Upper lobe of right lung (tissue), 1 donor: ENCODE results near the gene KCTD14. TPM values are rescaled to one million over a fixed set of nuclear protein-coding genes. Genes with fewer than 3 reads are reported as not detected.

Source experiments
- ATAC-seq: fragments of 200-7000 bp; cut with Tn5 transposase; one replicate; pipeline ENCODE4 v1.9.1; 2020; ENCODE audit warnings: mild to moderate bottlenecking, moderate library complexity
- DNase-seq: peaks from one replicate; pipeline ENCODE4 v3.0.0-alpha.2; 2020
- H3K27ac ChIP-seq: fragments of 200-600 bp; one replicate; pipeline ENCODE4 v1.8.0; 2022
- H3K27me3 ChIP-seq: fragments of 200-600 bp; one replicate; pipeline ENCODE4 v1.8.0; 2022; ENCODE audit warnings: mild to moderate bottlenecking
- H3K36me3 ChIP-seq: fragments of 200-600 bp; one replicate; pipeline ENCODE4 v1.8.0; 2022
- H3K4me1 ChIP-seq: fragments of 200-600 bp; one replicate; pipeline ENCODE4 v1.8.0; 2022
- H3K4me3 ChIP-seq: fragments of 200-600 bp; one replicate; pipeline ENCODE4 v1.8.0; 2022; ENCODE audit warnings: mild to moderate bottlenecking
- H3K9me3 ChIP-seq: fragments of 200-600 bp; one replicate; pipeline ENCODE4 v1.8.0; 2022
- CTCF ChIP-seq: fragments of 200-600 bp; IDR thresholded peaks from one replicate; pipeline ENCODE4 v1.8.0; 2022; ENCODE audit warnings: antibody characterized with exemption
- intact Hi-C: fragments of 100-400 bp; cut with DNase I; formaldehyde crosslinking; loops from one replicate; pipeline ENCODE4 v1.11.0; 2022
- total RNA-seq: library from RNA; stranded (reverse); fragmentation: NEBNext Ultra II Directional; extraction: Animal tissue kit (Norgen Biotek cat#: 25700); gene quantifications from one replicate; pipeline ENCODE4 v1.2.1, GENCODE V29; 2021
- donor health status: DM: no; HTN: yes; CAD: no; lungs with severe emphysema.

The KCTD14 gene
- total RNA-seq, 1 donor from 2014 or later, result 13.6 TPM

DNA sequence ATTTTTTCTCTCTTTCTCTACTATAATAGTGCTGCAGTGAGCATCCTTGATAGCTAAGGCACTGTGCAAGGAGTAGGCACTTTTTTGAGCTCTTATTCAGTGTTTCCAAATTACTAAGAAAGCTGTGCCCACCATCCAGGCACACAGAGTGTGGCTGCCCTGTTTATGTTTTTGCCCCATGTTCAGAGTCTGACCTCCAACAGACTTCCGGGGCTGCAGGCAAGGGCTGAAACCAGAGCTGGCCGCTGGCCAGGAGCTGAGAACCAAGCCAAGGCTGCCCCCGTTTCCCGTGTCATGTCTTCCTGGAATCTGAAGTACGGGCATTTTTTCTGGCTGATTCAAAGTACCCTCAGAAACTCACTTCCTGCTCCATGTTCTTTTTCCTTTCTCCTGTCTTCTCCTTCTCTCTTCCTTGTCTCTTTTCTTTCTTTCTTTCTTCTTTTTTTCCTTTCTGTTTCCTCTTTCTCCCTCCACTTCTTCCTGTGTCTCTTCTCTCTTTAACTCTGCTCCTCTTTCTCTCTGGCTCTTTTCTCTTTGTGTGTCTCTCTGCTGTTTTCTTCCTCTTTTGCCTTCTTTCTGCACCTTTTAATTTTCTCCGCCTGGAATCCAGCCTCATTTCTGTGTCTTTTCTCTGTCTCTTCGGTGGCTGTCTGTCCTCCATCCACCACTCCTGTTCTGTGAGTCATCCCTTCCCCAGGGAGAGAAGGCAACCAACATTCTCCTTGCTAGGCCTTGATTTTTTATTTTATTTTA is 17.0 kb upstream of the KCTD14 start:
- H3K27ac ChIP-seq, result peak overlapping the region; percentile 74
- H3K27me3 ChIP-seq, result no peaks in the 10 kb centered on the region
- TF ChIP-seq CTCF, result no peak
- H3K4me1 ChIP-seq, result peaks cover 19% of the 10 kb centered on the region
- H3K4me3 ChIP-seq, result no peak overlapping the region
- H3K9me3 ChIP-seq, result no peaks in the 10 kb centered on the region
- intact Hi-C loops, result no loop called here
- ATAC-seq (peak; percentile 28), DNase-seq (peak; percentile 83)
- no peaks in the 10 kb centered on the region for H3K36me3 ChIP-seq

GRCh38 chr11:78039391-78039918 is 16.4 kb upstream of the KCTD14 start:
- H3K4me1 ChIP-seq, result peaks cover 17% of the 10 kb centered on the region
- no peak overlapping the region for H3K4me3 ChIP-seq
- no peaks in the 10 kb centered on the region for H3K27me3 ChIP-seq
- peak overlapping the region; percentile 74 for H3K27ac ChIP-seq
- intact Hi-C loops, result no loop called here
- H3K9me3 ChIP-seq, result no peaks in the 10 kb centered on the region
- no peak for TF ChIP-seq CTCF
- ATAC-seq, result no peak
- no peak for DNase-seq
- H3K36me3 ChIP-seq, result no peaks in the 10 kb centered on the region

- ATAC-seq (no peak), DNase-seq (no peak)
- no peak overlapping the region for H3K27ac ChIP-seq
- no peaks in the 10 kb centered on the region for H3K36me3 ChIP-seq
- H3K4me1 ChIP-seq, result peaks cover 17% of the 10 kb centered on the region
- no peak overlapping the region for H3K4me3 ChIP-seq
- no peak for TF ChIP-seq CTCF
- intact Hi-C loops, result no loop called here
- H3K27me3 ChIP-seq, result no peaks in the 10 kb centered on the region
- no peaks in the 10 kb centered on the region for H3K9me3 ChIP-seq
Observed at GRCh38 chr11:78038697-78039313, 15.7 kb upstream of the KCTD14 start.

GRCh38 chr11:78037825-78038620 is 14.9 kb upstream of the KCTD14 start:
- intact Hi-C loops, result no loop called here
- ATAC-seq, result no peak
- Histone ChIP-seq H3K27me3 (no peaks in the 10 kb centered on the region), H3K4me3 (no peak overlapping the region), H3K27ac (no peak overlapping the region), H3K9me3 (no peaks in the 10 kb centered on the region), H3K36me3 (no peaks in the 10 kb centered on the region), H3K4me1 (peaks cover 17% of the 10 kb centered on the region)
- TF ChIP-seq CTCF, result no peak
- no peak for DNase-seq

DNA sequence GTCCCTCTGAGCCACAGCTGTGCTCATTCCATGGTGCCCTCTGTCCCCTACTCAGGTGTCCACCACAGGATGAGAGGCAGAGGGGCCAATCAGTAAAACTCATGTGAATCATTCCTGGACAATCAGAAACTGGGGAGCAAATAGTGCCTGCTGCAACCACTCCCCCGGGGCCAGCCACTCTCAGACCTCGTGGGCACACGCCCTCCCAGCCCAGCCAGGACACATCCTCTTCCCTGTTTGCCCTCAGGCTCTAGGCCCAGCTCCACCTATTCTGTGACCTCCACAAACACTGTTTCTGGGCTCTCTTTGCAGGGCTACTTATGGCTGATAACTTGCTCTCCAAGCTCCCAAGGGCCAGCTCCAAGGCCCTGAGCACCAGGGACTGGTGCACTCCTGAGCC is 14.0 kb upstream of the KCTD14 start:
- intact Hi-C loops, result no loop called here
- no peaks in the 10 kb centered on the region for H3K27me3 ChIP-seq
- H3K36me3 ChIP-seq, result no peaks in the 10 kb centered on the region
- ATAC-seq (peak; percentile 91), DNase-seq (peak; percentile 77)
- H3K9me3 ChIP-seq, result no peaks in the 10 kb centered on the region
- H3K27ac ChIP-seq, result no peak overlapping the region
- no peak overlapping the region for H3K4me3 ChIP-seq
- no peak for TF ChIP-seq CTCF
- peaks cover 17% of the 10 kb centered on the region for H3K4me1 ChIP-seq
